ENCODE data around the gene PTGFR. TPM values are rescaled to one million over a fixed set of nuclear protein-coding genes. Genes with fewer than 3 reads are reported as not detected.

The PTGFR gene
- total RNA-seq, 2 experiments from 2014 or later, result not detected

GRCh38 chr1:78560811-78561210, 70.0 kb downstream of the PTGFR start:
- no peaks in the 10 kb centered on the region for H3K9me3 Mint-ChIP-seq (ENCODE audit: insufficient read depth)
- no peaks in the 10 kb centered on the region for H3K4me1 Mint-ChIP-seq (ENCODE audit: low read depth)
- POLR2A ChIA-PET, result no interaction called here
- H3K27me3 Mint-ChIP-seq (ENCODE audit: low read depth), result peaks cover 5% of the 10 kb centered on the region
- DNase-seq, result no peak
- no peak for ATAC-seq
- H3K27ac Mint-ChIP-seq, result no peak overlapping the region
- H3K36me3 Mint-ChIP-seq (ENCODE audit: low read depth), result no peaks in the 10 kb centered on the region
- no peak overlapping the region for H3K4me3 Mint-ChIP-seq
- CTCF ChIA-PET, result no interaction called here

GRCh38 chr1:78561856-78562255, 71.1 kb downstream of the PTGFR start:
- ChIA-PET CTCF (no interaction called here), POLR2A (no interaction called here)
- Mint-ChIP-seq H3K27ac (no peak overlapping the region), H3K9me3 (ENCODE audit: insufficient read depth) (no peaks in the 10 kb centered on the region), H3K4me3 (no peak overlapping the region), H3K4me1 (ENCODE audit: low read depth) (no peaks in the 10 kb centered on the region), H3K36me3 (ENCODE audit: low read depth) (no peaks in the 10 kb centered on the region), H3K27me3 (ENCODE audit: low read depth) (peaks cover 3% of the 10 kb centered on the region)
- no peak for DNase-seq
- ATAC-seq, result no peak

DNA sequence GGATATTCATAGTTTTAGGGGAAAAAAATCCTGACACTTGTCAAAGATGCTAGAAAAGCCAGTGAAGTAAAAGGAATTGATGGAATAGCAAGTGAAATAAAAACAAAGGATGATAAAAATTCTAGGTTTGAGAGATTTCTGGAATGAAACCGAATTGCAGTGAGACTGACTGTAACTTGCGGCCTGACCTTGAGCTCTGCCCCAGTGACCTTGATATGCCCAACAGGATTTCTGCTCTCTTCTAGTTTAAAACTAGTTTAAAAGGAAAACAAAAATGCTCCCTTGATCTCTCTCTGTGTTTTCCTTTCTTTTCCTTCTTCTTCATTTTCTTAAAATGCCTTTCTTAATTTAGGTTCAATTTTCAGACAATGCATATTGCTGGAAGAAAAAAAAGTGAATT, 74.6 kb downstream of the PTGFR start:
- ChIA-PET CTCF (no interaction called here), POLR2A (no interaction called here)
- Mint-ChIP-seq H3K27me3 (ENCODE audit: low read depth) (no peaks in the 10 kb centered on the region), H3K4me1 (ENCODE audit: low read depth) (no peaks in the 10 kb centered on the region), H3K9me3 (ENCODE audit: insufficient read depth) (no peaks in the 10 kb centered on the region), H3K4me3 (no peak overlapping the region), H3K27ac (no peak overlapping the region), H3K36me3 (ENCODE audit: low read depth) (no peaks in the 10 kb centered on the region)
- DNase-seq (no peak), ATAC-seq (no peak)

DNA sequence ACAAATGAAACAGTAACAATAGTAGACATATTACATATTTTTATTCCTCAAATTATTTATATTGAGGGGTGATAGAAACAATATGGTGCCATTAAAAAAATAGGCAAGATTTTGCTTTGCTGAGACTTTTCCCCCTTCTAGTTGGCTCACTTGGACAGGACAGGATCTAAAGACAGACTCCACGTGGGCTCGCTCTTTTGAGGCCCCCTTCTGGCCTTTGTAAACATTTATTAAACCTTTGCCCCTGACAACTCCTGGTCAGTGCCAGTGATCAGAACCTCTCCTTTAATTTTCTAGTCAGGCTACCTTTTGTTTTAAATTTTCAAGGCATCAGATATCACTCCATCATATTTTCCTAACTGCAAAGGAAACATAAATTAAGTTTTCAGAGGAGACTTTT, 79.8 kb downstream of the PTGFR start:
- Mint-ChIP-seq H3K4me1 (ENCODE audit: low read depth) (no peaks in the 10 kb centered on the region), H3K27me3 (ENCODE audit: low read depth) (no peaks in the 10 kb centered on the region), H3K4me3 (no peak overlapping the region), H3K27ac (no peak overlapping the region), H3K9me3 (ENCODE audit: insufficient read depth) (no peaks in the 10 kb centered on the region), H3K36me3 (ENCODE audit: low read depth) (no peaks in the 10 kb centered on the region)
- POLR2A ChIA-PET, result no interaction called here
- CTCF ChIA-PET, result no interaction called here
- no peak for DNase-seq
- ATAC-seq, result no peak

- no peaks in the 10 kb centered on the region for H3K27me3 Mint-ChIP-seq (ENCODE audit: low read depth)
- ChIA-PET CTCF (interaction anchor here (1.1 kb wide), 1 partner anchor 446 kb away, joined by 3 read pairs; no protein-coding TSS in a partner anchor), POLR2A (no interaction called here)
- H3K4me3 Mint-ChIP-seq, result no peak overlapping the region
- no peak for ATAC-seq
- H3K9me3 Mint-ChIP-seq (ENCODE audit: insufficient read depth), result no peaks in the 10 kb centered on the region
- DNase-seq, result no peak
- no peaks in the 10 kb centered on the region for H3K36me3 Mint-ChIP-seq (ENCODE audit: low read depth)
- no peak overlapping the region for H3K27ac Mint-ChIP-seq
- H3K4me1 Mint-ChIP-seq (ENCODE audit: low read depth), result no peaks in the 10 kb centered on the region
Measured at GRCh38 chr1:78577257-78578100, 86.7 kb downstream of the PTGFR start.

GRCh38 chr1:78586572-78586971, 95.8 kb downstream of the PTGFR start:
- POLR2A ChIA-PET, result no interaction called here
- no peak overlapping the region for H3K4me3 Mint-ChIP-seq
- CTCF ChIA-PET, result no interaction called here
- peaks cover 5% of the 10 kb centered on the region for H3K27me3 Mint-ChIP-seq (ENCODE audit: low read depth)
- H3K36me3 Mint-ChIP-seq (ENCODE audit: low read depth), result no peaks in the 10 kb centered on the region
- ATAC-seq (no peak), DNase-seq (no peak)
- H3K9me3 Mint-ChIP-seq (ENCODE audit: insufficient read depth), result no peaks in the 10 kb centered on the region
- H3K27ac Mint-ChIP-seq, result no peak overlapping the region
- no peaks in the 10 kb centered on the region for H3K4me1 Mint-ChIP-seq (ENCODE audit: low read depth)

GRCh38 chr1:78587211-78587610, 96.4 kb downstream of the PTGFR start:
- ATAC-seq (no peak), DNase-seq (no peak)
- no peak overlapping the region for H3K27ac Mint-ChIP-seq
- H3K4me1 Mint-ChIP-seq (ENCODE audit: low read depth), result no peaks in the 10 kb centered on the region
- POLR2A ChIA-PET, result no interaction called here
- CTCF ChIA-PET, result no interaction called here
- H3K9me3 Mint-ChIP-seq (ENCODE audit: insufficient read depth), result no peaks in the 10 kb centered on the region
- H3K4me3 Mint-ChIP-seq, result no peak overlapping the region
- peaks cover 7% of the 10 kb centered on the region for H3K27me3 Mint-ChIP-seq (ENCODE audit: low read depth)
- no peaks in the 10 kb centered on the region for H3K36me3 Mint-ChIP-seq (ENCODE audit: low read depth)

Other genes with a start within 250 kb of the PTGFR start
- gene IFI44L, start 129.5 kb downstream of the PTGFR start, total RNA-seq, result 100 to 1,000 TPM; 181 to 191 TPM
- gene IFI44, start 158.9 kb downstream of the PTGFR start, total RNA-seq, result 100 to 1,000 TPM; 158 to 165 TPM